Smooth muscle cell (in vitro differentiated cells): ENCODE data around the gene SRXN1. TPM values are rescaled to one million over a fixed set of nuclear protein-coding genes. Genes with fewer than 3 reads are reported as not detected.

ENCODE experiments used
- DNase-seq: peaks from one replicate; lab custom pipeline; 2025; ENCODE audit not compliant: unreplicated experiment; lab: John Stamatoyannopoulos, UW
- H2AFZ ChIP-seq: fragments of 200-600 bp; sonication (generic); 2 replicates; pipeline ENCODE4 v1.6.0; 2016; ENCODE audit warnings: antibody characterized with exemption, low read depth, mild to moderate bottlenecking
- H3F3A ChIP-seq: fragments of 200-600 bp; sonication (generic); 2 replicates; pipeline ENCODE4 v1.6.0; 2017; ENCODE audit warnings: antibody characterized with exemption, low read depth
- H3K27ac ChIP-seq: fragments of 200-600 bp; sonication (generic); 2 replicates; pipeline ENCODE4 v1.5.1; 2016; ENCODE audit warnings: low read depth, mild to moderate bottlenecking
- H3K27me3 ChIP-seq: fragments of 200-600 bp; sonication (generic); 2 replicates; pipeline ENCODE4 v1.6.1; 2016; ENCODE audit warnings: low read depth, mild to moderate bottlenecking
- H3K36me3 ChIP-seq: fragments of 200-600 bp; sonication (generic); 2 replicates; pipeline ENCODE4 v1.5.1; 2016; ENCODE audit warnings: low read depth
- H3K4me1 ChIP-seq: fragments of 200-600 bp; sonication (generic); 2 replicates; pipeline ENCODE4 v1.5.1; 2016; ENCODE audit warnings: low read depth
- H3K4me2 ChIP-seq: fragments of 200-600 bp; sonication (generic); 2 replicates; pipeline ENCODE4 v1.6.0; 2016; ENCODE audit warnings: mild to moderate bottlenecking
- H3K4me3 ChIP-seq: fragments of 200-600 bp; sonication (generic); 2 replicates; pipeline ENCODE4 v1.5.1; 2016; ENCODE audit warnings: mild to moderate bottlenecking
- H3K79me2 ChIP-seq: fragments of 200-600 bp; sonication (generic); 2 replicates; pipeline ENCODE4 v1.6.0; 2016; ENCODE audit warnings: low read depth, mild to moderate bottlenecking
- H3K9ac ChIP-seq: fragments of 200-600 bp; sonication (generic); 2 replicates; pipeline ENCODE4 v1.6.0; 2016; ENCODE audit warnings: low read depth
- H3K9me3 ChIP-seq: fragments of 200-600 bp; sonication (generic); replicated peaks from 2 replicates; pipeline ENCODE4 v1.5.1; 2016; ENCODE audit warnings: low read depth
- H4K20me1 ChIP-seq: fragments of 200-600 bp; sonication (generic); 2 replicates; pipeline ENCODE4 v1.6.0; 2016; ENCODE audit warnings: low read depth
- WGBS: methylation state at CpG from one replicate; pipeline ENCODE4 v1.1.7; 2016; ENCODE audit warnings: low lambda C conversion rate; 5-methylcytosine and 5-hydroxymethylcytosine counted together
- polyA plus RNA-seq: library from polyadenylated mRNA; unstranded; fragments of >200 nt; fragmentation: Nextera tagmentation; extraction: Ambion mirVana; gene quantifications from 2 replicates; pipeline ENCODE4 v1.2.1, GENCODE V29; 2016
- total RNA-seq: library from RNA; depleted of rRNA; stranded (reverse); fragments of >200 nt; gene quantifications from 2 replicates; pipeline ENCODE4 v1.2.3, GENCODE V29; 2014
- TF ChIP-seq, protein P1 (sequence below): fragments of 200-600 bp; sonication (generic); IDR thresholded peaks from 2 replicates; pipeline ENCODE4 v1.5.1; 2017; ENCODE audit warnings: borderline replicate concordance, mild to moderate bottlenecking, antibody characterized with exemption; ENCODE audit not compliant: insufficient read depth, poor library complexity, severe bottlenecking

The SRXN1 gene
- total and polyA plus RNA-seq, 2 experiments from 2014 or later, result 26.9 to 27.2 TPM

DNA sequence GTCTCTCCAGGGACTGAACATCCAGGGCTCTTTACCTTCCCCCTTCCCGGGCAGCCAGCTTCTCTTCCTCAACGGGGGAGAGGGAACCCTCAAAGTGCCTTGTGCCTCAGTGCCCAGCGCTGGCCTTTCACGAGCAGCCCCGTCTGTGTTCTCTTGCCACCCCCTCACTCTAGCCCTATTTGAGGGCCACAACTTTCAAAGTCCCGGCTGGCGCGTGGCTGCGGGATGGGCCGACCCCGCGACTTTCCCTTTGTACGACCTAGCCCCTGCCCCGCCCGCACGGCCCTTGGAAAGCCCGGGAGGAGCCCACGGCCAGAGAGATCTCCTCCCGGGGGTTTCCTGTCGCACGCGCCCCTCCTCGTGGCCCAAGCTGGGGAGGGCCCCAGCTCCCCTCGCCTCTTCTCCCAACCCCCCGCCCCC, 22.0 kb upstream of the SRXN1 start:
- no peaks in the 10 kb centered on the region for H3F3A ChIP-seq
- TF ChIP-seq, protein P1, sequence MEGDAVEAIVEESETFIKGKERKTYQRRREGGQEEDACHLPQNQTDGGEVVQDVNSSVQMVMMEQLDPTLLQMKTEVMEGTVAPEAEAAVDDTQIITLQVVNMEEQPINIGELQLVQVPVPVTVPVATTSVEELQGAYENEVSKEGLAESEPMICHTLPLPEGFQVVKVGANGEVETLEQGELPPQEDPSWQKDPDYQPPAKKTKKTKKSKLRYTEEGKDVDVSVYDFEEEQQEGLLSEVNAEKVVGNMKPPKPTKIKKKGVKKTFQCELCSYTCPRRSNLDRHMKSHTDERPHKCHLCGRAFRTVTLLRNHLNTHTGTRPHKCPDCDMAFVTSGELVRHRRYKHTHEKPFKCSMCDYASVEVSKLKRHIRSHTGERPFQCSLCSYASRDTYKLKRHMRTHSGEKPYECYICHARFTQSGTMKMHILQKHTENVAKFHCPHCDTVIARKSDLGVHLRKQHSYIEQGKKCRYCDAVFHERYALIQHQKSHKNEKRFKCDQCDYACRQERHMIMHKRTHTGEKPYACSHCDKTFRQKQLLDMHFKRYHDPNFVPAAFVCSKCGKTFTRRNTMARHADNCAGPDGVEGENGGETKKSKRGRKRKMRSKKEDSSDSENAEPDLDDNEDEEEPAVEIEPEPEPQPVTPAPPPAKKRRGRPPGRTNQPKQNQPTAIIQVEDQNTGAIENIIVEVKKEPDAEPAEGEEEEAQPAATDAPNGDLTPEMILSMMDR, result no peak
- H3K79me2 ChIP-seq, result no peaks in the 10 kb centered on the region
- no peaks in the 10 kb centered on the region for H3K36me3 ChIP-seq
- WGBS, result 14% methylated on average over 23 of the region's 25 CpGs
- H3K9ac ChIP-seq, result no peak overlapping the region
- no peak overlapping the region for H3K27ac ChIP-seq
- peak overlapping the region; percentile 78 for H3K4me2 ChIP-seq
- H3K27me3 ChIP-seq, result peaks cover 69% of the 10 kb centered on the region
- H2AFZ ChIP-seq, result no peak overlapping the region
- H3K4me1 ChIP-seq, result peaks cover 10% of the 10 kb centered on the region
- H3K4me3 ChIP-seq, result no peak overlapping the region
- peaks cover 5% of the 10 kb centered on the region for H4K20me1 ChIP-seq
- no peaks in the 10 kb centered on the region for H3K9me3 ChIP-seq
- no peak for DNase-seq

DNA sequence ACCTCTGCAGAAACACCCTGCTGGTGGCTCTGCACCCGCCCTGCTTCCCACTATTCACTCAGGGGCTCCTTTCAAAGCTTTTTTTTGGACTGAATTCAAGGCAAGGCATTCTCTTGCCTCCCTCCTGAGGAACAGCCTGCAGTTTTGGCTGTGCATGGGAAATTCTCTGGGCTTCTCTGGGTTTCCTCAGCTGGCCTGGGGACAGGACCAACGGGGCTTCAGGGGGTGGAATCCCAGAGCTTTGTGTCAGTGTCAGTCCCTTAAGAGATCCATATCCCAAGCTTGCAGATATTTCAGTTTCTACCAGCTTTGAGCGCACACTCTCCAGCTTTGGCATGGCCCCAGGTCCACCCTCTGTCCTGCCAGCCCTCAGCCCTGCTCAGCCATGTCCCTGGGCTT, 20.6 kb upstream of the SRXN1 start:
- WGBS, result 74% methylated on average over 3 of the region's 3 CpGs
- TF ChIP-seq, protein P1, result no peak

DNA sequence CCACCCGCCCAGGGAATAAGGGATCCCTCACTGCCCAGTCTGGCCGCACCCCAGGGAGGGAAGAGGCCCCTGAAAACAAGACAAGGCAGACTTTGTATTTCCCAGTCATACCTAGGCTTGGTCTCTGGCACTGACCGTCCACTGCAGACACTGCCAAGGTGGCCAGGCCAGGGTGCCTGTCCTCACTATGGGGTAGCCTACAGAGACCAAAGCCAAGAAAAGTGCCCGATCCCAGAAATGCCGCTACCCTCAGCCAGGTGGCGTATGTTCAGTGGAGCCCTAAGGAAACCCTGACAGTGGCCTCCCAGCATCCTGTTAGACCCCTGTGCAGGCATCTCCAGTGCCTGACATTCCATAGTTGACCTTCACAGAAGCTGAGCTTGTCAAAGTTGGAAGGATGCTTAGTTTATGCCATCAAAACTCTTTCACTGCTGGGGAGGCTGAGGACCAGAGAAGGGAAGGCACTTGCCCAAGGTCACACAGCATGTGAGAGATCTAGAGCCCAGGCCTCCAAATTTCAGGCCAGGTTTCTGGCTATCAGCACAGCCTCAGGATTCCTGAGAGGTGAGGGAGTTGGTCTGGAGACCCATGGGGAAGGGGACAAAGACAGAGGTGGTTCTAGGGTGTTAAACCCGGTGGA, 20.1 kb upstream of the SRXN1 start:
- no peaks in the 10 kb centered on the region for H3F3A ChIP-seq
- no peak overlapping the region for H3K9ac ChIP-seq
- H3K36me3 ChIP-seq, result no peaks in the 10 kb centered on the region
- no peaks in the 10 kb centered on the region for H3K9me3 ChIP-seq
- no peak overlapping the region for H3K27ac ChIP-seq
- H3K27me3 ChIP-seq, result peaks cover 51% of the 10 kb centered on the region
- H4K20me1 ChIP-seq, result peaks cover 5% of the 10 kb centered on the region
- DNase-seq, result no peak
- 72% methylated on average over 7 of the region's 7 CpGs for WGBS
- no peaks in the 10 kb centered on the region for H3K79me2 ChIP-seq
- H2AFZ ChIP-seq, result no peak overlapping the region
- no peak overlapping the region for H3K4me3 ChIP-seq
- peaks cover 10% of the 10 kb centered on the region for H3K4me1 ChIP-seq
- TF ChIP-seq, protein P1, result no peak
- H3K4me2 ChIP-seq, result no peak overlapping the region

More for the DNA sequence above, 20.6 kb upstream of the SRXN1 start:
- H3K36me3 ChIP-seq, result no peaks in the 10 kb centered on the region
- H3K27me3 ChIP-seq, result peaks cover 55% of the 10 kb centered on the region
- no peak overlapping the region for H3K4me2 ChIP-seq
- H3K9me3 ChIP-seq, result no peaks in the 10 kb centered on the region
- no peaks in the 10 kb centered on the region for H3F3A ChIP-seq
- no peak overlapping the region for H2AFZ ChIP-seq
- no peak for DNase-seq
- H4K20me1 ChIP-seq, result peaks cover 5% of the 10 kb centered on the region
- H3K79me2 ChIP-seq, result no peaks in the 10 kb centered on the region
- peaks cover 10% of the 10 kb centered on the region for H3K4me1 ChIP-seq
- no peak overlapping the region for H3K27ac ChIP-seq
- no peak overlapping the region for H3K9ac ChIP-seq
- H3K4me3 ChIP-seq, result no peak overlapping the region

DNA sequence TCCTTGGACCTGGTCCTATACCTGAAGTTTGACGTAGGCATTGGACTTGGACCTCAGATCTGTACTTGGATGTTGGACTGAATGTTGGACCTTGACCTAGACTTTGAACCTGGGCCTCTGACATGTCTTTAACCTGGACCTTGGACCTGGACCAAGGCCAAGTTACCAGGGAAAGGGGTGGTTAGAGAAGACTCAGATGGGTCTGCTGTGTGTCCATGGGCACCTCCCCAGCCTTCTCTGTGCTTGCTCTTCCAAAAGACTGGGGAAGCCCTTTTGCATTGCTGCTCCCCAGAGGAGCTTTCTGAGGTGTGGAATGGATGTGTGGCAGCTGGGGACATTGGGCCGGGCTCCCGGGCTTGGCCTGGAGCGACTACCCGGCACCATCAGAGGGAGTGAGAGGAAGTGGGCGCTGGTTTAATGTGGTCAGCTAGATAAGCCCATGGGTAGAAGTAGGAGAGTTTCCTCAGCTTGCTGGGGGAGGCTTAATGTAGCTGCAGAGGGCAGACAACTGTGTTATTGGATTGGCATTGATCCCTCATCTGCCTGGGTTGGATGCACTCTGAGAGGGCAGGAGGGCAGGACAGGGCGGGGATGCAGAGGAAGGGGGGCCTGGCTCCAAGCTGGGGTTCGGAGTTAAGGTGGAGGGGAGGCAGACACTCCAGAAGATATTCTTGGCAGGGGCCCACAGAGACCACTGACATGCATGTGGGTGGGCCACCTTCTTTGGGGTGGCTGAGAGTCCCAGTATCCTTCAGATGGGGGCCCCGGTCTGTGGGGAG, 18.4 kb upstream of the SRXN1 start:
- Histone ChIP-seq H2AFZ (no peak overlapping the region), H3K4me1 (peaks cover 6% of the 10 kb centered on the region), H3K4me3 (no peak overlapping the region), H3K27ac (no peak overlapping the region), H3K4me2 (no peak overlapping the region), H3F3A (no peaks in the 10 kb centered on the region), H3K79me2 (no peaks in the 10 kb centered on the region), H3K9me3 (no peaks in the 10 kb centered on the region), H3K27me3 (peaks cover 38% of the 10 kb centered on the region), H4K20me1 (peaks cover 5% of the 10 kb centered on the region), H3K36me3 (no peaks in the 10 kb centered on the region), H3K9ac (no peak overlapping the region)
- DNase-seq, result no peak
- TF ChIP-seq, protein P1, result no peak
- 90% methylated on average over 8 of the region's 9 CpGs for WGBS
